Skeletal muscle satellite cell (primary cell): ENCODE results near the gene TBC1D1.

ENCODE experiments used
- H3K27me3 ChIP-seq: 2 replicates; pipeline ENCODE4 v1.7.0; 2013; ENCODE audit warnings: low read length; ENCODE audit not compliant: control insufficient read depth, insufficient read depth
- H3K36me3 ChIP-seq: 2 replicates; pipeline ENCODE4 v1.7.0; 2013; ENCODE audit warnings: mild to moderate bottlenecking, control low read depth, low read length; ENCODE audit not compliant: insufficient read depth
- H3K4me1 ChIP-seq: 2 replicates; pipeline ENCODE4 v1.7.0; 2013; ENCODE audit warnings: low read length; ENCODE audit not compliant: control insufficient read depth, insufficient read depth
- H3K4me2 ChIP-seq: 2 replicates; pipeline ENCODE4 v1.7.0; 2013; ENCODE audit warnings: mild to moderate bottlenecking, low read length
- H3K4me3 ChIP-seq: 2 replicates; pipeline ENCODE4 v1.7.0; 2013; ENCODE audit warnings: low read length
- H3K9ac ChIP-seq: 2 replicates; pipeline ENCODE4 v1.7.0; 2013; ENCODE audit warnings: mild to moderate bottlenecking, low read depth, low read length, moderate library complexity
- H3K9me3 ChIP-seq: replicated peaks from 2 replicates; pipeline ENCODE4 v1.7.0; 2013; ENCODE audit warnings: mild to moderate bottlenecking, control low read depth, low read length

The TBC1D1 gene

DNA sequence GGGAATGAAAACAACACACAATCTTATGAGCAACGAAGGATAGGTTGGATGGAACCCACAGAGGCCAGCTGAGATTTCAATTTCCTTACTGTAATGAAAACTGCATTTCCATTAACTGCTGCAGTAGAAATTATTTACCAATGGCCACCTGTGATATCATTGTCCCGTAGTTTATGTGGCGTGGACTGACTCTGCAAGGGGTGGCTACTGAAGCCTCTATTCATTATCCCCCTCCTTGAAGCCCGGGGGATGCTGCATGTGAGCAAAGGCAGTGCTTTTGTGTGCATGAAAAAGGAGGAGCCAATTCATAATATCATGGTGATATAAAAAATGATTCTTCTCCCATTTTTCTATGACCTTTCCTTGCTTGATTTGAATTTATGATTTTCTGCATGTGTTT is 277.1 kb downstream of the TBC1D1 start:
- Histone ChIP-seq H3K9me3 (no peaks in the 10 kb centered on the region), H3K4me2 (no peak overlapping the region), H3K4me1 (peaks cover 8% of the 10 kb centered on the region), H3K36me3 (no peaks in the 10 kb centered on the region), H3K27me3 (no peaks in the 10 kb centered on the region), H3K9ac (no peak overlapping the region), H3K4me3 (no peak overlapping the region)

DNA sequence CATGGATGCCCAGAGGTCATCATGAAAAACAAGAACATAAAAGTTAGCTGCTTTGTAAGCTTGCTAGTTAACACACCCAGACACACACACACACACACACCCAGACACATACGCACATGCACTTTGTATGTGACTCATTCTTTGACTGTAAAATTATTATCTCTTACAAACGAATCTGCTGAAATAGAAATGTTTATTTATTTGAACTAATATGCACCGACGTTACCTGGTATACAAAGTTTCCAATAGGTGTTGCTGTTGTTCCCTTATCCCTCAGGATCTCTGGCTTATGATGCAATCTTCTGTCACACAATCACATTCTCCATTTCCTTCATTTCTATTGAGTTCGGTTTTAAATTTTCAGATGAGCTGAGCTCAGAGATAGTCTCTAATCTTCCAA is 278.6 kb downstream of the TBC1D1 start:
- Histone ChIP-seq H3K4me2 (no peak overlapping the region), H3K4me3 (no peak overlapping the region), H3K4me1 (no peaks in the 10 kb centered on the region), H3K9ac (no peak overlapping the region), H3K27me3 (no peaks in the 10 kb centered on the region), H3K36me3 (no peaks in the 10 kb centered on the region), H3K9me3 (no peaks in the 10 kb centered on the region)

DNA sequence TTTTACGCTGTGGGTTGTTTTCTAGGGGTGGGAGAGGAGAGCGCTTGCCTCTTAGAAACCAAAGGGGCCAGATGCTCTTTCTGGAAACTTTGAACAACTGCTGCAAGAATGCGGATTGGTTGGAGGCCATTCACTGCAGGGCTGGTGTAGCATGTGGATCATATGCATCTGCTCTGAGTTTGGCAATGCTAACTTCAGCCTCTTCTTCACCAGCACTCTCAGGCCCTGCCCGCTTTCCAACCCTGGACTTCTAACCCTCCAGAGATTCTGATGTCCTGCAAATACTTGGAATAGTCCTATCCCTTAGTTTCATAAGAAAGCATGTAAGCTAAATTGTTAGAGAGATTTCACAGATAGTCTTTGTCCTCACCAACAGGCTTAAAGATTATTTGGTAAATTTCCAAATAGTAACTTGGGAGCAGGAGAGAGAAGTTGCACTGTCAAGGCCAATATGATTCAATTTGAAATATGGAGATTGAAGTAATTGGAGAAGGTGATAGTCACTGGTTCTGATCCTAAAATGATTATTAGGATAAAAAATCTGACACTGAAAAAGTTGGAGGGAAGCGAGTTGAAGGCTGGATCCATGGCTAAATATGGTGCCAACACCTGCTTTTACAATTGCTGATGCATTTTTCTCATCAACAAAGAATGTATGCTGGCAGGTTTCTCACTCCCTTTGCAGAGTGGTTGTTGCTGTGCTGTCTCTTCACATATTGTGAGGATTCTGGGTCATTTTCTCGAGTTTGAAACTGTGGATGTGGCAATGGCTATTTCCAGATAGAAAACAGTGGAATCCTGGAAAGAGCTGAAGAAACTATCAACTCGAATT is 279.7 kb downstream of the TBC1D1 start:
- Histone ChIP-seq H3K9me3 (no peaks in the 10 kb centered on the region), H3K4me3 (no peak overlapping the region), H3K4me1 (no peaks in the 10 kb centered on the region), H3K9ac (no peak overlapping the region), H3K36me3 (no peaks in the 10 kb centered on the region), H3K27me3 (no peaks in the 10 kb centered on the region), H3K4me2 (no peak overlapping the region)

DNA sequence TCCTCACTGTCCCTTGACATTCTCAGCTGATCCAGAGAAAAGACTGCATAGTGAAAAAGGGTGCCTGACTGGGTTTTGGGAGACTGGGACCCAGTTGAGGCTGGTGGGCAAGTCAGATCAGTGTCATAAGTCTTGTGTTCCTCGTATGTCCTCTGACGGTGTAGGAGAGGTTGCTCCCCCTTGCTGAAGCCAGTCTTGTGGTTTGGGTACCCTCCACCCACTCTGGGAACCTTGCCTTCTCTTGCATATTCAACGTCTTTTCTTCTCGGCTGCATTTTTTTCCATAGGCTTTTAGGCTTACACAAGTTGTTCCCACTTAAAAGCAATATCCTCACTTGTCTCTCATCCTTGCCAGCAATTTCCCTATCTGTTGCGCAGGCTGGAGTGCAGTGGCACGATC is 281.2 kb downstream of the TBC1D1 start:
- no peak overlapping the region for H3K4me3 ChIP-seq
- peaks cover 3% of the 10 kb centered on the region for H3K4me1 ChIP-seq
- no peaks in the 10 kb centered on the region for H3K27me3 ChIP-seq
- H3K4me2 ChIP-seq = no peak overlapping the region
- H3K9ac ChIP-seq = no peak overlapping the region
- no peaks in the 10 kb centered on the region for H3K9me3 ChIP-seq
- H3K36me3 ChIP-seq = no peaks in the 10 kb centered on the region

DNA sequence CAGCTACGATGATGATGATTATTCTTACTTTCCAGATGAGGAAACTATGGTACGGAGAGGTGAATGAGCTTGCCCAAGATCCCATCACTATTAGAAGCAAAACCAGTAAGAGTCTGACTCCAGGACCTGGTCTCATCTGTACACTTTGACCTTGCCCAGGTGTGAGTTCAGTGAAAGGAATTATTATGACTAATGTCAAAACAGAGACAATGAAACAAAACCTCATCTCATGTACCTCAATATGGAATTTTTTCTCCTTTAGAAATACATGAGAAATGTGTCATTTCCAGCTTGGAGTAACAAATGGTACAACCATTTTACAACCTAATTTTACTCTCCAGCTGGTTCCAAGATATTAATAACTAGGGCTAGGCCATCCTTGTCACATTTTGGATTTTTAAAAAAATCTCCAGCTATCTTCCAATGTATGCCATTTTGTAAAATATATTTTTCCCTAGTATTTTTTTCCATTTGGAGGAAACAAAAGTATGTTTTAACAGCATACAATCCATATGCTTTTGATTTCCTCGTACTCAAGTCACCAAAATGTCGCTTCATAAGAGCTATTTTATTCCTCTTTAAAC is 283.1 kb downstream of the TBC1D1 start:
- Histone ChIP-seq H3K4me2 (no peak overlapping the region), H3K36me3 (no peaks in the 10 kb centered on the region), H3K27me3 (no peaks in the 10 kb centered on the region), H3K4me3 (no peak overlapping the region), H3K9ac (no peak overlapping the region), H3K9me3 (no peaks in the 10 kb centered on the region), H3K4me1 (peaks cover 13% of the 10 kb centered on the region)

DNA sequence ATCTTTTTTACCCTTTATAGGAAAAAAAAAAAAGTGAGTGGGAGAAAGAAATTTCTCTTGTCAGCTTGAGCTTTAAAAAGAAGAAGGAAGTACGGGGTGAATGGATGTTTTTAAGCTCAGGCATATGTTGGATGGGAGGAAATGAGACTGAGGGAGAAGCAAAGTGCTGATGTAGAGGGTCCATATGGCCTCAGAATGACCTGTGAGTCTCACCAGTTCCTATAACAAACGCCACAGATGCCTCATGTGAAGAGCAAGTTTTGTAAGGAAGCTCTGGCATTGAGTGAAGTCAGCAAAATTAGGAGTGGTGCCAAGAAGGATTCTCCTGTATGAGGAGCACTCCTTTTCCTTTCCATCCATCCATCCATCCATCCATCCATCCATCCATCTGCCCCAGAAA is 283.9 kb downstream of the TBC1D1 start:
- H3K4me3 ChIP-seq = no peak overlapping the region
- H3K4me1 ChIP-seq = peaks cover 13% of the 10 kb centered on the region
- no peaks in the 10 kb centered on the region for H3K27me3 ChIP-seq
- no peaks in the 10 kb centered on the region for H3K9me3 ChIP-seq
- H3K36me3 ChIP-seq = no peaks in the 10 kb centered on the region
- H3K4me2 ChIP-seq = no peak overlapping the region
- no peak overlapping the region for H3K9ac ChIP-seq

DNA sequence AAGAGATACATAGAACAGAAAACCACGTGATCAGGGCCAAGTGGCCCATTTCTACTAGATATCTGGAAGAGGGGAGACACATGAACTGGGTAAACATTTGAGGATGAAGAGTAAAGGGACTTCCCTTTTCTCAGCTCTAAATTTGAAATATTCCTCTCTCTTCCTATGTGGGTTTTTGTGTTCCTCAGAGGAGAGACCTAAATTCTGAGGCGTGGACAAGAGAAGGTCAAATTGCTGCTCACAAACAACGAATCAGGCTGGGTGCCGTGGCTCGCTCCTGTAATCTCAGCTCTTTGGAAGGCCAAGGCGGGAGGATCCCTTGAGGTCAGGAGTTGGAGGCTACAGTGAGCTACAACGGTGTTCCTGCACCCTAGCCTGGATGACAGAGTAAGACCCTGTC is 285.3 kb downstream of the TBC1D1 start:
- Histone ChIP-seq H3K4me3 (no peak overlapping the region), H3K9me3 (no peaks in the 10 kb centered on the region), H3K27me3 (no peaks in the 10 kb centered on the region), H3K9ac (no peak overlapping the region), H3K4me2 (no peak overlapping the region), H3K4me1 (peaks cover 13% of the 10 kb centered on the region), H3K36me3 (no peaks in the 10 kb centered on the region)

DNA sequence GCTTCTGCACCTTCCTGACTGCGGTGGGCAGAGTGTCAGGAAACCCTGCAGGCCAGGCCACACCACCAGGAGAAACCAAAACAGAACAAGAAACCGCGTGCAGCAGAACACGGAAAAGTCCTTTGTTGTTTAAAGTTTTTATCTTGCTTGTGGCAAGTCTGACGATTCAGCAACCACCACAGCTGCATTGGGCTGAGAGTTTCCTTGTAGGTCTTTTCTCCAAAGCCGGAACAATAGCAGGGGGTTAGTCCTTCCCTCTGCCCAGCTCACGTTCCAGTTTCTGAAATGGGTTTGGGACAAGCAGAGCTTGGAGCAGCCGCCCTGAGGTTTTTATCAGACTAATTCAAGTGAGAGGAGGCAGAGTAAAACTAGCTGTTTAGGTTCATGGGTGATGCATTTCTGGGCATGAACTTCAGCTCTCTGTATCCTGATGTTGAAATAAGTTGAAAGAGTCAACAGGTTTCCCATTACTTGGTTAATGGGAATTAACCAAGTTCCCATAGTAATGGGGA is 286.2 kb downstream of the TBC1D1 start:
- no peaks in the 10 kb centered on the region for H3K27me3 ChIP-seq
- no peak overlapping the region for H3K4me3 ChIP-seq
- no peak overlapping the region for H3K9ac ChIP-seq
- peaks cover 13% of the 10 kb centered on the region for H3K4me1 ChIP-seq
- H3K9me3 ChIP-seq = no peaks in the 10 kb centered on the region
- peak overlapping the region; percentile 17 for H3K4me2 ChIP-seq
- H3K36me3 ChIP-seq = no peaks in the 10 kb centered on the region

DNA sequence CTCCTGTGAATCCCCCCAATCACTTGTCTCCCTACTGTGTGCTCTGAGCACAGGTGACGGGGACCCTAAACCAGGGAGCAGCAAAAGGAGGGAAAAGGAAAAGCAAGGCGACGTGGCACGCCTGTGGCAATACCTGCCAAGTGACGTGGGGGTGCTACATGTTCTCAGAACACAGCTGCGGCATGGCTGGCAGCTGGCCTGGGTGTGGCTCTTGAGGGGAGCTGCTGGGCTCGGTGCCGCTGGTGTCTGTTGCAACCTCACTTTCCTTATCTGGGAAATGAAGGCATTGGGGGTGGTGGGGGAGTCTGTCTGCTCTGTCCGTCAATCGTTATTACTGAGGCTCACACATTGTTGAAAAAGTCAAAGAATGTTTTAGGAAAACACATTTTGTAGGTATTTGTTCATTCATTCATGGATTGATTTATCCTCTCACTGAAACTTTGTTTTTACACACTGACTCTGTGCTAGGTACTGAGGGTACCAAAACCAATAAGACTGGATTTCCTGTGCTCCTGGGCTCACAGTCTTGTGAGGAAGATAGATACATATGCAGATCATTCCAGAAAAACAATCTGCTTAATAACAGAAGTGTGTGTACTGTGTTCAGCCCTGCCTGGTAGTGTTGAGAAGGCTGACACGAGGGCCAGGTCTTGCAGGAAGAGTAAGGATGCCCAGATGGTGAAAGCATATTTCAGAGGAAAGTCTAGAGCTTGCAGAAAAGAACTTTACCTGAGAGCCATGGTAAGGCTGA is 286.9 kb downstream of the TBC1D1 start:
- Histone ChIP-seq H3K9ac (no peak overlapping the region), H3K9me3 (no peaks in the 10 kb centered on the region), H3K36me3 (no peaks in the 10 kb centered on the region), H3K4me2 (peak overlapping the region; percentile 2), H3K4me1 (peaks cover 13% of the 10 kb centered on the region), H3K4me3 (no peak overlapping the region), H3K27me3 (no peaks in the 10 kb centered on the region)

DNA sequence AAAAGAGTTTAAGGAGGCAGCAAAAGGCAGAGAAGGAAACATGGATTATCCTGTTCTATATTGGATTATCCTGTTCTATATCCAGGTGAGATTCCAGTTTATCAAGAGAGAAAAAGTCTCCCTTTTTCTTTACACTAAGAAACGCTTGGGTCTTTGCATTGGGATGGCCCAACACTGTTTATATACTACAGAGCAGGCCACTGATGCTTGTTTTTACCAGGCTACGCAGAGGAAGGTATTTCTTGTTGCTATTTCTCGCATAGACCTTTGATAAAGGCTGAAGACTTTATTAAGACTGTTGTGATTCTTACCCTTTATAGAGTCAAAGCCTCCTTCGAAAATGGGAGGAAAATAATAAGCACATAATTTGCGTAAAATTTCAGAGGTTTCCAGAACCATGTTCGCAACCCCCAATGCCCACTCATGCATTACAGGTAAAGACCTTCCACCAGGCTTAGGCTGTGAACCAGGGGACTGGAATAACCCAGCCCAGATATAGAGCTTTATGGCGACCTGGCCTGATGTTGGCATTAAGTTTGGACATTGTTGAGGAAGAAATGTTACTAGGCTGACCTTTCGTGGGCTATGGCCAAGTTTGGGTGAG is 287.6 kb downstream of the TBC1D1 start:
- H3K4me2 ChIP-seq = no peak overlapping the region
- H3K4me3 ChIP-seq = no peak overlapping the region
- no peaks in the 10 kb centered on the region for H3K36me3 ChIP-seq
- H3K4me1 ChIP-seq = peaks cover 13% of the 10 kb centered on the region
- H3K9me3 ChIP-seq = no peaks in the 10 kb centered on the region
- H3K27me3 ChIP-seq = no peaks in the 10 kb centered on the region
- no peak overlapping the region for H3K9ac ChIP-seq

DNA sequence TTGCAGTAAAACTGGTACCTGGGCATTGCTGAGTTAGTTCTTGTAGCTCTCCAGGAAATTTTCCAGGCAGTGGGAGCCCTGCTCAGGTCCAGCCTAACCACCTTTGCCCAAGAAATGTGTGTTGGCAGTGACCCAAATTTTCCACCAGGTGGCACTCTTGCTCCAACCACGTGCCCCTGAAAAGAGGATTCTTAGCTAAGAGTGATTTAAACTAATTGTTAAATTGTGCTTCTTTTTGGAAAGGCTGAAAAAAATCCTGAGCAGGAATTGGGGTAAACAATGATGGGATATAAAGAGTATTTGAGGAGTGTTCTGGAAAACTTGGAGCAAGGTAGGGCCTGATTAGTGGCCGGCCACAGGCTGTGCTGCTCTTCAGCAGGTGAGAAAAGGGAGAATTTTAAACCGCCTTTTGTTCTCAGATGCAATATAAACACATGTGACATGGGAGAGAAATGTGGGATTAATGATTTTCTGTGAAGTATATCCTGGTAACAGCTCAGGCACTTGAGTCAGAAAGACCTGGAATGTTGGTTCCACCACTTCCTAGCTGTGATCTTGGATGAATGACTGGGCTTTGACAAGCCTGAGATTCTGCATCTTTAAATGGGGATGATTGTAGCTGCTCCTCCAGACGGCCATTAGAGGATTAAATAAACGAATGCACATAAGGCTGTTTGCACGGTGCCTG is 288.9 kb downstream of the TBC1D1 start:
- no peaks in the 10 kb centered on the region for H3K9me3 ChIP-seq
- H3K27me3 ChIP-seq = no peaks in the 10 kb centered on the region
- H3K4me2 ChIP-seq = no peak overlapping the region
- H3K9ac ChIP-seq = no peak overlapping the region
- H3K4me1 ChIP-seq = peaks cover 13% of the 10 kb centered on the region
- H3K36me3 ChIP-seq = no peaks in the 10 kb centered on the region
- no peak overlapping the region for H3K4me3 ChIP-seq
